SK-N-SH (cell line): ENCODE measurements around the gene AGPAT3.

Source experiments
- CTCF ChIP-seq: fragments of 200-600 bp; sonication (generic); IDR thresholded peaks from 2 replicates; pipeline ENCODE4 v1.6.1; 2017; ENCODE audit warnings: antibody characterized with exemption, mild to moderate bottlenecking, moderate library complexity
- EP300 ChIP-seq, 2 experiments: IDR thresholded peaks; 2 replicates each; pipeline versions ENCODE4 v1.4.0 to v1.6.1; 2012; ENCODE audit warnings: borderline replicate concordance in 1 of 2, low read depth in 1 of 2, low read length in 1 of 2
- EZH2phosphoT487 ChIP-seq: fragments of 200-600 bp; sonication (generic); IDR thresholded peaks from 2 replicates; pipeline ENCODE4 v1.6.1; 2017; ENCODE audit warnings: low read depth, mixed run types, mild to moderate bottlenecking, antibody characterized with exemption, moderate library complexity, borderline replicate concordance
- GATA2 ChIP-seq: sonication (generic); formaldehyde crosslinking; IDR thresholded peaks from 2 replicates; pipeline ENCODE4 v1.5.0; 2020; ENCODE audit warnings: mild to moderate bottlenecking, missing genetic modification reagents
- MXI1 ChIP-seq: IDR thresholded peaks from 2 replicates; pipeline ENCODE4 v1.6.1; 2012; ENCODE audit warnings: mild to moderate bottlenecking, low read depth, low read length, improper control_type of control experiment
- POLR2AphosphoS5 ChIP-seq: IDR thresholded peaks from 2 replicates; pipeline ENCODE4 v1.6.1; 2012; ENCODE audit warnings: low read depth, low read length
- RCOR1 ChIP-seq: fragments of 150-350 bp; IDR thresholded peaks from 2 replicates; pipeline ENCODE4 v1.6.1; 2017; ENCODE audit warnings: antibody characterized with exemption, low read length
- REST ChIP-seq: IDR thresholded peaks from 2 replicates; pipeline ENCODE4 v1.6.1; 2012; ENCODE audit warnings: mild to moderate bottlenecking, low read depth, low read length, moderate library complexity
- TAF1 ChIP-seq: IDR thresholded peaks from 2 replicates; pipeline ENCODE4 v1.6.1; 2012; ENCODE audit warnings: low read depth, mild to moderate bottlenecking, low read length, moderate library complexity, borderline replicate concordance
- ZBTB33 ChIP-seq: IDR thresholded peaks from 2 replicates; pipeline ENCODE4 v1.4.0; 2012; ENCODE audit warnings: low read depth, borderline replicate concordance
- TF ChIP-seq, protein P1 (sequence below): IDR thresholded peaks from 2 replicates; pipeline ENCODE4 v1.4.0; 2012; ENCODE audit warnings: low read depth, borderline replicate concordance

GRCh38 chr21:43954896-43955295, 89.9 kb downstream of the AGPAT3 start:
- TF ChIP-seq CTCF: no peak
- no peak for TF ChIP-seq RCOR1
- no peak for TF ChIP-seq POLR2AphosphoS5
- TF ChIP-seq, protein P1, sequence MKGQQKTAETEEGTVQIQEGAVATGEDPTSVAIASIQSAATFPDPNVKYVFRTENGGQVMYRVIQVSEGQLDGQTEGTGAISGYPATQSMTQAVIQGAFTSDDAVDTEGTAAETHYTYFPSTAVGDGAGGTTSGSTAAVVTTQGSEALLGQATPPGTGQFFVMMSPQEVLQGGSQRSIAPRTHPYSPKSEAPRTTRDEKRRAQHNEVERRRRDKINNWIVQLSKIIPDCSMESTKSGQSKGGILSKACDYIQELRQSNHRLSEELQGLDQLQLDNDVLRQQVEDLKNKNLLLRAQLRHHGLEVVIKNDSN: no peak
- TF ChIP-seq MXI1: no peak
- no peak for TF ChIP-seq GATA2 (CRISPR knock-in tag)
- no peak for TF ChIP-seq EZH2phosphoT487
- no peak for TF ChIP-seq ZBTB33
- TF ChIP-seq TAF1: no peak
- no peak for TF ChIP-seq EP300 (IDR thresholded peaks at IDR 0.05; ENCODE audit: borderline replicate concordance in 1 of 2, low read depth in 1 of 2, low read length in 1 of 2)
- no peak for TF ChIP-seq REST
